COLO668 (cell line): ENCODE results near the gene NRGN.
A peak's percentile ranks its signal among the peaks of the same experiment; 100 is the strongest.

ENCODE experiments used
- DNase-seq: peaks from one replicate; lab custom pipeline; 2025; ENCODE audit not compliant: unreplicated experiment; lab: John Stamatoyannopoulos, UW

The NRGN gene

DNA sequence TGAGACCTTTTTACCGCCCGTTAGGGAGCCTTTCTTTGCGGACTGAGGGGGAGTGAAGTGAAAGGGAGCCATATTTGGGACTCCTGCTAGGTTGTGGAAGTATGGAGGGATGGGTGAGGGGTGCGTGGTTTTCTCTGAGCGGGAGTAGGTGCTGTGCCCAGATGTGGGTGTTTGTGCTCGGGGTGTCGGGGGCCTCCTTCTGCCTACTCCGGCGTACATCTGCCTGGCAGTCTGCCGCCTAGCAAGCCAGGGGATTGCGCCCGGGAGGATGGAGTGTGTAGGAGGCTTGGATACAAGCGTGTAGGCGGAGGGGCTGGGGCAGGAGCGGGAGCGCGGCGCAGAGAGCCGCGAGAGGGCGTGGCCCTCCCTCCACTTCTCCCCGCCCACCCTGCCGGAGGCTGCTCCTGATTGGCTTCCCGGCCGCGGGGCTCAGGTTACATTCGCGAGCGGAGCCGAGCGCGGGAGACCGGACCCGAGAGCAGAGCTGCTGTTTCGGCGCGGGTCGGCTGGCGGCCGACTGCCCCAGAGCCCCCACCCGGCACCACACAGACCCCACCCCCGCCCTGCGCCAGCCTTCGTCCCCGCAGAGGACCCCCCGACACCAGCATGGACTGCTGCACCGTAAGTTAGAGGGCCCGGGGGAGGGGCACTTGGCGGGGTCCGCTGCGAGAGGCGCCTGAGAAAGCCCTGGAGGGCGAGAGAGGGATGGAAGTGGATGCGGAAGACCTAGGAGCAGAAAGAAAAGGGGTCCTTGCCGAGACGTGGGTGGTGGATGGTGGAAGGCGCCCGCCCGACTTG lies at the start of gene NRGN:
Gene NRGN, plus strand, starts transcription at position 464 of the 798 bp plus-strand sequence. Its CDS starts 143 bp downstream, at position 607.
- peak; percentile 95 for DNase-seq

DNA sequence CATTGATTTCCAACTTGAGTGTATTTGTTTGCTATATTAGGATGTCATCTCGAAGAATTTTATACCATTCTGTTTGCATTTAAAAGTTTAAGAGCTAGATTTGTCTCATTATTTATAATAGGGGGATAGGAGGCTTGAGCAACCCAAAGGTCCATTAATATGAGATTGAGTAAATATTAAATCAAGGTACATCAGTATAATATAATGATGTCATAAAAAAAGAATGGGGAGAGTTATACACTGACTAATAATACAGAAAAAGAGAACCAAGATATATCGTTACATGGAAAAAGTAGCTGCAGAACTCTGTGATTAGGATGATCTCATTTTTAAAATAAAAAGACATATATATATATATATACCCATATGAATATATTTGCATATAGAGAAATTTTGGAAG lies 46.6 kb upstream of the NRGN start:
- DNase-seq = no peak

- DNase-seq = no peak
These were observed 40.2 kb upstream of the NRGN start for GRCh38 chr11:124699547-124699946.

DNA sequence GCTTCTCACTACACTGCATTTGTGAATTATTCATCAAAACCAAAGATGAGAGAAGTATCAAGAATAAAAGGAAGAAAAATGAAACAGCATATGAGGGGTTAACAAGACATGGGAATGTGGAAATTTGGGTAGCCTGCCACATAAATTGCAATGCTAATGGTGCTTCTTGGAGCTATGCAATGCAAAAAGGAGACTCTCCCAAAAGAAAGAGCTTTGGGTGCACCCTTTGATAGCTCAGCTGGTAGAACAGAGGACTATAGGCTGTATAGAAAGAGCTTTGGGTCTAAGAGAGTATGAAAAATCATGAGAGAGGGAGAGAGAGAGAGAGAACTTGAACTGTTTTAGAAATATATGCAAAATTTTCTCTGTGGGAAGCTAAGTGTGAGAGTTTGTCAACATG lies 39.7 kb upstream of the NRGN start:
- DNase-seq = no peak

DNA sequence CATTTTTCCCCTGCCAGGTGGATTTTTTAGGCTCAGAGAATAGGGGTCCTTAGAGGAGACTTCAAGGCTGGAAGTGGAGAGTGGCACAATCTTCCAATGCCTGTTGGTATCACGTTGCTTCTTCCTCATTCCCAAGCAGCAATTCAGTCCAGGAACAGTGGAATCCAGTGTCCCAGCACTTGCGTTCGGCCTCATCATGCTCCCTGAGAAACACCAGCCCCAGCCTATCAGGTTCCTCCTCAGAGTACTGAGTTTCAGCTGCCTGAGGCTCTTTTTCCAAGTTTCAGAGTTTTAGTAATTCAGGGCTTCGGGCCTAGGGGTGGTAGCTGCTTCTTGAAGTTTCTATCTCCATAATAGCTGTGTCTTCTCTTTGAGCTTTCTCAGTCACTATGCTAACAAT lies 31.9 kb upstream of the NRGN start:
- DNase-seq = no peak

DNA sequence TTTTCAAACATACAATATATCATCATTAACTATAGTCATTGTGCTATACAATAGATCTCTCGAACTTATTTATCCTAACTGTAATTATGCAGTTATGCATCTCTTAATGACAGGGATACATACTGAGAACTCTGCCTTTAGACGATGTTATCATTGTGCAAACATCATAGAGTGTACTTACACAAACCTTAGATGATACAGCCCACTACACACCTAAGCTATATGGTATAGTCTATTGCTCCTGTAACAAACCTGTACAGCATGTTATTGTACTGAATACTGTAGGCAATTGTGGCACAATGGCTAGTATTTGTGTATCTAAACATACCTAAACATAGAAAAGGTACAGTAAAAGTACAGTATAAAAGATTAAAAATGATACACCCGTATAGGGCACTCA lies 27.4 kb upstream of the NRGN start:
- no peak for DNase-seq

GRCh38 chr11:124716591-124716990 lies 23.2 kb upstream of the NRGN start:
- DNase-seq = no peak

DNA sequence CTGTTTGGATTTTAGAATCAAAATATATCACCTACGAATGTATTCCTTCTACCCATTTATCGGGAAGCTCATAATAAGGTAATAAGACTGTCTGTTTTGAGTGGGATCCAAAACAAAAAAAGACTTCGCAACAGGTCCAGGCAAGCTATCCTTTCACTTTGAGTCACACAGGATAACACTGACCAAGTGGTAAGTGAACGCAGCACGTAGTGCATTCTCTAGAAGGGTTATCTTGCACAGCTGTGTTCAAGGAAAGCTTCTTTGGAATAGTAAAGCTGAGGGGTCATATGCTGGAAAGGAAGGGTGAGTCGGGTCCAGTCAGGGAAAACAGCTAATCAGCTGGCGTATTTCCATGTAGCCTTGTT lies 22.3 kb upstream of the NRGN start:
- no peak for DNase-seq

- peak; percentile 47 for DNase-seq
These were observed 21.7 kb upstream of the NRGN start for GRCh38 chr11:124717786-124718651.

GRCh38 chr11:124718801-124719200 lies 20.9 kb upstream of the NRGN start:
- no peak for DNase-seq

GRCh38 chr11:124719534-124719933 lies 20.2 kb upstream of the NRGN start:
- DNase-seq = no peak

DNA sequence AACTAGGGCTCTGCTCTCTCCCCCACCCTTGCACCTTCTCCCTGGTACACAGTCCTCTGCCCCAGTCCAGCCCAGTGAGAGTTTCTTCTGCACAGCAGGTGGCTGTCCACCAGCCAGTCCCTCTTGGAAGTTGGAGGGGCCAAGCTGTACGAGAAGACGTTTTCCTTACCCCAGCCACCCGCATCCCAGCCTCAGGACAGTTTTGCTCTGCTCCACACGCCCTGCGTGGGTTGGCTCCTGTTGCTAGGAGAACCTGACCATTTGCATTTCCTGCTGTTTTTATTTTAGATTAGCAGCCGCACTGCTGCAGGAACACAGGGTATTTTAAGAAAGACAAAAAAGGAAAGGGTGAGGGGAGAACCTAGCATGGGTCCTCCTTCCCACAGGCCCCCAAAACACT lies 17.6 kb upstream of the NRGN start:
- no peak for DNase-seq

DNA sequence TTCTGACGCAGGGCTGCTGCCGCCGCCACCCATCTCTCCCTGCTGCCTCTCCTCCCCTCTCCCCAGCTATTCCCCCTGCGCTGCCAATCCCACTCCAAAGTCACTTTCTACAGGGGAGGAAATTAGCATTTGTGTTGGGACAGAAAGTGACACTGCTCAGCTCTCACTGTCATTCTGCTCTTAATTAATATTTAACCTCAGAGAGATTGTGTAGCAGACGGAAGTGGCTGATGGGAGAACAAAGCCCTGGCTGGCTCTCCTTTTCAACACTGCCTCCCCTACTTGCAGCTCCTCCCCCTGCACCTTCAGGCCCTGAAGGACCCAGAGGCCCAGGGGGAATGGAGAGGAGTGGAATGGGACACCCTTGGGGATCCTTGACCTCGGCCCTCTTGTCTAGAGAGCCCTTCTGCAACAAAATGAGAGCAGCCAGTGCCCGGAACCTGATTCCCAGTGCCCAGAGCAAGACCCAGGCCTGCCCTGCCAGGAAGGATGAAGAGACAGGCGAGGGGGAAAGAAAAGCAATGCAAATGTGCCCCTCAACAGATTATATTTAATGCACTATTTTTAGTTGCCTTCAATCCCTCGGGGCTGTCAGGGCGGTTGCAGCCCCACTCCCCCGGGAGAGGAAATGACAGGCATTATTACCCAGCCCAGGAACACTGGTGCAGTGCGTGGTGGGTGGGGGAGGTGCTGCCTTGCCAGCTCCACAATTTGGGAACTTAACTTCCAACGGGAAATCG lies 14.6 kb upstream of the NRGN start:
- peak; percentile 70 for DNase-seq

DNA sequence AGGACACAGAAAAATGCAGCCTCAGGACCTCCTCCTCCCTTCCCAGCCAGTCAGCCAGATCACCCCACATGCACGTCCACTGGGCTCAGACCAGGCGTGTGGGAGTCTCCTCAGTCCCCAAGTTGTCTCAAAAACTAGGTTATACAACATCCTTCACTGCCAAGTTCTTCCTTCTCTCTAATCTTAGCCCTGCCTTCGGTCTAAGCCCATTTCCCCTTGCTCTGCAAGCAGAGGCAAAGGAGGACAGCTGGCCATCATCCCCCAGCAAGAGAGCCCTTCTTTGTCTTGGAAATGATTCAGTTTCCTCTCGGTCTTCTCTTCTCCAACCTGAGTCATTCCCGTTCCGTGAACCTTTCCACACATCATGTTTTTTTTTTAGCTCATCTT lies 14.0 kb upstream of the NRGN start:
- DNase-seq = no peak

DNA sequence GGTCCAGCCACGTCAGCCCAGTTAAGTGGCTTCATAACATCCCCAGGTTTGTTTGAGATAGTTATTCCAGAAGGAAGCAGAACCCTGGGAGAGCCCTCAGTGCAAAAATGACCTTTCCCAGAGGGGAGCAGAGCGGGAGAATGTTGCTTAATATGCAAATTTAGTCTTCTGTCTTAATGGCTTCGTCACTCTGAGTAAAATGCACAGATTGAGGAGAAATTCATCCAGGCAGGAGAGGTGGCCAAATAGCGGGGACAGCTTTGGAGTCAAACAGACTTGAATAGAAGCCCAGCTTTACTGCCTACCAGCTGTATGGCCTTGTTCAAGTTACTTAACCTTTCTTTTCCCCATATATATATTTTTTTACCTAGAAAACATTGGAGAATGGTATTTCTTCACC lies 12.3 kb upstream of the NRGN start:
- DNase-seq = no peak

DNA sequence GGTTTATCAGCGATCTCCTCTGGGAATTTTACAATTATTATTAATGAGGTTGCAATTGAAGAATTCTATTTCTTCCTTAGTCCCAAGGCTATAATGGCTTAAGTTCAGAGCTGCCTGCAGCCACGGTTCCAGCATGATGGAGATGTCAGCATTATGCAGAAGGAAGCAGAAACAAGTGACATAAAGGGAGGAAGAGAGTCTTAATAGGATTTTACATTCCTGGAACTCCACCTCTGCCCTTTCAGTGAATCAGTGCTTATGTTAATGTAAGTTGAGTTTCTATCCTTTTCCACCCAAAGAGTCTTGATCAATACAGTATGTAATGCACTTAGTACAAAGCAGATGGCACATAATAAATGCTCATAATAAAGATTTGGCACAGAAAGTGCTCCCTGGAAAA lies 11.6 kb upstream of the NRGN start:
- no peak for DNase-seq

GRCh38 chr11:124729571-124729970 lies 10.2 kb upstream of the NRGN start:
- no peak for DNase-seq

DNA sequence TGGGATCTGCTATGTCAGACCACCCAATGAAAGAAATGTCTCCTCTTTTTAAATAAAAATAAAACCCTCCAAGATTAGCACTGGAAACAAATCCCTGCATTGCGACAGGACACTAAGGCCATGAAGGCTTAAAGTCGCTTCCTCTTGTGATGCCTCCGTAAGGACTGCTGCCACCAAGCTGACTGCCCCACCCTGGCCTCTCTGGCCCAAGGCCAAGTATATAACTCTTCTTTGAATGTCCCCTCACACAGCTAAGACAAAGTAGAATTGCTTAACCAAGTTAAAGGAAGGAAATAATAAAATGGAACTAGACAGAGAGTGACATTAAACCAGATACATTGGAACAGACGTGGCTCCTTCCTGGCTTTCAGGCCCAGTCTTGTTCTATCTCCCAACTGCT lies 7.5 kb upstream of the NRGN start:
- DNase-seq = no peak

GRCh38 chr11:124736736-124737135 lies 3.0 kb upstream of the NRGN start:
- DNase-seq = no peak

DNA sequence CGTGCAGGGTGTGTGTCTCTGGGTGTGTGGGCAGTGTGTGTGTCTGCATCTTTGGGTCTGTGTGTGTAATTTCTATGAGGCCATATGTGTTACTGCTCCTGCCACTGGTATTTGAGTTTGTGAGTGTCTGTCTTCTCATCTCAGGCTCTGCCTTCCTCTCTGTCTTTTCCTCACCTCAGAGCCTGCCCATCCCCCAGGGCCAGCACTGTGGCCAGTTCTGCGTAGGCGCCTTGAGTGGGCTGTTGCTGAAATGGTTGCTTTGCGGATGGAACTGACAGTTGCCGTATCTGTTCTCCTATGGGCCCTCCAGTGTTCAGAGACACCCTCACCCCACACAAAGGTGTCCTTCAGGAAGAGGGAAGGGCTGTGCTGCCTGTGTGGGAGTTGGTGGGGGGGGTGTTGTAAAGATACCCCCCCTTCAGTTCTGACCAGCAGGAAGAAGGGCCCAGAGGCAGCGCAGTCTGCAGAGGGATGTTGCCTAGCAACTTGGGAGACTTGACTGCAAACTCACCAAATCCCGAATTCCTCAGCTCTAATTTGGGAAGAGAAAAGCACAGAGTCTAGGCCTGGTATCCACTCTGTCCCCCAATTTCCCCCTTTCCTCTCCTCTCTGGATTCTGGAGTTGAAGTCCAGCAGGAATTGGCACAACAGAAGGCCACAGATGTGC lies 2.0 kb upstream of the NRGN start:
- DNase-seq = no peak
